EH (cell line): Measurements from ENCODE around the gene PSMA4.
"Not testable (repeated sequence)": the region's sequence is repeated elsewhere in the genome, so short reads cannot be mapped to it uniquely, and the experiment has no call there.

ENCODE experiments used
- DNase-seq: peaks from one replicate; pipeline ENCODE4 v3.0.0-alpha.2; 2015; ENCODE audit warnings: low read depth

PSMA4 gene

DNA sequence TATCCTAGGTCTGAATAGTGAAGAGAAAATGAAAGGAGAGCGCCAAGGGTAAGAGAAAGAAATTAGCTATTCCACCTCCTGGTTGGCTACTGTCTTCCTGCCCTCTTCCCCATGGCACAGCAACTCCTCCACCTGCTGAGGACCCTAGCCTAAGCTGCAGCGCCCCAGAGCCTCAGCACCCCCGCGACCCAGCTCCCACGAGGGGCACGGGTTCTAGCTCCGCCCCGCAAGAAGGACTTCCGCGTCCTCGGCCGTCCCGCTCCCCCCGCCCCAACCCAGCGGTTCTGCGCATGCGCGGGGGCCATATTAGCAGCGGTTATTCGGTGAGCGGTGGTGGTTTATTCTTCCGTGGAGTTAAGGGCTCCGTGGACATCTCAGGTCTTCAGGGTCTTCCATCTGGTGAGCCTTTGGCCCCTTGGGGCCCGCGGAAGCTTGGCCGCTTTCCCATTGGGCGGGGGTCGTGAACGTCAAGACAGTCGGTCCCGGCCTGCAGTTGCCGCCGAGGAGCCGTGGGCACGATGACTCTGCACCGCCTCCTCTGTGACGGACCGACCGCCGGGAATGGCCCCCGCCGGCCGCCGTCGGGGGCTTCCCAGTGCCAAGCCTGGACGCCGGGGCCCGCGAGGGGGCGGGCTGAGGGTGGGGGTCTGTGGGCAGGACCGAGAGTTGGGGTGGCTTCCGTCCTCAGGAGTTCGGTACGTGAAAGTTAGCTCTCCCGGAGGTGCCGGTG is at the start of gene PSMA4:
PSMA4 (plus strand) TSS at position 304 of the 730 bp plus-strand sequence. CDS start 1,484 bp downstream, outside the sequence.
- peak; percentile 86 for DNase-seq

- peak; percentile 50 for DNase-seq
These were observed 47.4 kb upstream of the PSMA4 start for GRCh38 chr15:78492872-78493271.

- no peak for DNase-seq
These were observed 38.4 kb upstream of the PSMA4 start for GRCh38 chr15:78501857-78502256.

DNA sequence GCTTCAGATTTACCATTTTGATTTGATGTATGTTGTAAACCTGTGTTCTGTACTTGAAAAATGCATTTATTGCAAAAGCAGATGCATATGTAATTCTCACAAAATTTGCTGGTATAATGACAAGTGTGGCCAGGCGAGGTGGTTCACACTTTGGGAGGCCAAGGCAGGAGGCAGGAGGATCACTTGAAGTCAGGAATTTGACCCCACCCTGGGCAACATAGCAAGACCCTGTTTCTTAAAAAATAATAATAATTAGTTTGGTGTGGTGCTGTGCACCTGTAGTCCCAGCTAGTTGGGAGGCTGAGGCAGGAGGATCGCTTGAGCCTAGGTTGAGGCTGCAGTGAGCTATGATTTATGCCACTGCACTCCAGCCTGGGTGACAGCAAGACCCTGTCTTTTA is 37.6 kb upstream of the PSMA4 start:
- no peak for DNase-seq

- peak; percentile 99 for DNase-seq
These were observed 33.0 kb upstream of the PSMA4 start, which contains the start of gene HYKK for GRCh38 chr15:78506971-78507830. Gene HYKK, plus strand, starts transcription at chr15:78507577. Its CDS starts 5,512 bp downstream, at chr15:78513089.

DNA sequence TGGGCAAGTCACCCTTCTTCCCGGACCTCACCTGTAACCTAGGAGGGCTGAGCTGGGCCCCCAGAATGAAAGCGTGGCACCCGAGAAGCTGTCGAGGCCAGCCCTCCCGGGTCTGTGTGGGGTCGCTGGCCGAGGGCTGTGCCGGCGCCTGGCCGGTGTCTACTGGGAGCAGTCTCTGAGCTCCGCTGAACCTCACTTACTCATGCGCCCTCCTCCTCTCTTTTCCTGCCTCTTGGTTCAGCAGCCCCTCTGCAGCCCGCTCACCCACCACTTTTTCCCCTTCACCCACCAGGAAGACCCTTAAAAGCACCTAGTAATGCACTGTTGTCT is 32.4 kb upstream of the PSMA4 start:
- DNase-seq, result no peak

DNA sequence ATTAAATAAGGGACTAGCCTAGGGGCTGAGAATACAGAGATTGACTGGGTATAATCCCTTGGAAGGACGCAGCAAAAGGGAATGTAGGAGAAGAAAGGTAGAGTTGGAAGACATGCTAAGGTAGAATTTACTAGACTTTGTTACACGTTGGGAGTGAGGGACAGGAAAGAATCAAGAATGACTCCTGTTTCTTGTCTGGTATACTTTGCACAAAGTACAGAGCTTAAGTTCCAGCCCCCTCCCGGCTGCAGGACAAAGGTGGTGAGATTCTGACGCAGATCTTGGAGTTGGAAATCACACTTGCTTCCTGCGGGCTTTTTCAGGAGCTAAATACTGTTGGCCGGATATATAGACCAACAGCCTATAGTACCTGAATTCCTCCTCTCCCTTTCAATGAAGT is 32.0 kb upstream of the PSMA4 start:
- DNase-seq, result no peak

GRCh38 chr15:78509726-78510312 is 30.4 kb upstream of the PSMA4 start:
- no peak for DNase-seq

- not testable (repeated sequence) for DNase-seq
These were observed 20.2 kb upstream of the PSMA4 start for GRCh38 chr15:78520035-78520434.

DNA sequence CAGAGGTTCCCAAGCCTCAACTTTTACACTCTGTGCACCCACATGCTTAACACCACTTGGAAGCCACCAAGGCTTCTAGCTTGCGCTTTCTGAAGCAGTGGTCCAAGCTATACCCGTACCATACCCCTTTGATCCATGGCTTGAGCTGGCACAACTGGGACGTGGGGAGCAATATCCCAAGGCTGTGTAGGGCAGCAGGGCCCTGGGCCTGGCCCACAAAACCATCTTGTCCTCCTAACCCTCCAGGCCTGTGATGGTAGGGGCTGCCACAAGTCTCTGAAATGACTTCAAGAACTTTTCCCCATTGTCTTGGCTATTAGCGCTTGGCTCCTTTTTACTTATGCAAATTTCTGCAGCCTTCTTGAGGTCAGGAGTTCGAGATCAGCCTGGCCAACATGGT is 16.0 kb upstream of the PSMA4 start:
- DNase-seq, result no peak

DNA sequence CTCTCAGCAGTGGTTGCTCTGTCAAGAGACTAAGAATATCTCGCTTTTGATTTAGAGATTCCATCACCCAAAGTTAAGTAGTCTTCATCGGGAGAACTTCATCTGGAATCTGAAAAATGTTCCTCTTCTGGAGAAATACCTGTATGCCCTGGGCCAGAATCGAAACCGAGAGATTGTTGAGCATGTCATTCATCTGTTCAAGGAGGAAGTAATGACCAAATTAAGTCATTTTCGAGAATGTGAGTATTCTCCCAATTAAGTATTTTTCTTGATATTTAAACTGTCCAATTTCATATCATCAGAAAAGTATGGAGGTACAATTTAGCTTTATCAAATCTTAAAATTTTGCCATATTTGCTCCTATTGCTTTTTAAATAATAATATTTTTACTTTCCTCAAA is 12.9 kb upstream of the PSMA4 start:
- DNase-seq, result no peak

- no peak for DNase-seq
These were observed 6.9 kb upstream of the PSMA4 start for GRCh38 chr15:78533331-78533730.

DNA sequence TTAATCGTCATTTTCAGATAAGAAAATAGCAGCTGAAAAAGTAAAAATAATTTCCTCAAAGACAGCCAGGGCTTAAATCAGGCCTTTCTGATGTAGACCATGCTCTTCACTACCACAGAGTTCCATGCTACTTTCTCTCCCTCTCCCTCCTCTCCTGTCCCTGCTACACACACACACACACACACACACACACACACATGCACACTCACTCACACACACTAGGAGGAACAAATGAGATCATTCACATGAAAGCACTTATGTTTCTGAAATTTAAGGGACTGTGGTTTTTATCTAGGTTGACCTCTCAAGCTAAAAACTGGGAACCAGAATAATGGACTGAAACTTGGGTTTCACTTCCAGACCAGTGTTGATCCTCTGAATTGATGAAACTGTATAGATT is 4.1 kb upstream of the PSMA4 start:
- DNase-seq, result peak; percentile 7

DNA sequence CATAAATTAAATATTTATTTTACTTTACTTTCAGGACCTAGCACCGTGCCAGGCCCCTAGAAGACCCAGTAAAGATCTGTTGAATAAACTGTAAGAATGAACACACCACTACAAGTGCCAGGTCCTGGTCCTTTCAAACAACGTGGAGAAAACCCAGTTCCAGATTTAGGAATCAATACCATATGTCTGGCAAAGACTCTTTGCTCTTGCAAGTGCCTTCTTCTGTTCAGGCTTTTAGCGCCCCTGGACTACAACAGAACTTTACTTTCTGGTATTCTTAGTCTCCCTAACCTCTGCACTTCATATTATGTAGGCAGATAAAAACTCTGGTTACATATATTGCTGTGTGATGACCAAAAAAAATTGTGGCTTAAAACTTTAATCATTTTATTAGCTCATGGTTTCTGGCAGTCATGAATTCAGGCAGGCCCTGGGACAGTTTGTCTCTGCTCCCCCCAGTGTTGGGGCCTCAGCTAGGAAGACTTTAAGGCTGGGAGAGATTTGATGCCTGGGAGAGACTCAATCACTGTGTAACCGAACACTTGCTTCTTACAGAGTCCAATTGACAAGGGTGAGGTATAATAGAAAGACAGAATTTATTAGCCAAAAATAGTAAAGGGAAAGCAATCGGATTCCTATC is 2.9 kb upstream of the PSMA4 start:
- DNase-seq, result no peak

DNA sequence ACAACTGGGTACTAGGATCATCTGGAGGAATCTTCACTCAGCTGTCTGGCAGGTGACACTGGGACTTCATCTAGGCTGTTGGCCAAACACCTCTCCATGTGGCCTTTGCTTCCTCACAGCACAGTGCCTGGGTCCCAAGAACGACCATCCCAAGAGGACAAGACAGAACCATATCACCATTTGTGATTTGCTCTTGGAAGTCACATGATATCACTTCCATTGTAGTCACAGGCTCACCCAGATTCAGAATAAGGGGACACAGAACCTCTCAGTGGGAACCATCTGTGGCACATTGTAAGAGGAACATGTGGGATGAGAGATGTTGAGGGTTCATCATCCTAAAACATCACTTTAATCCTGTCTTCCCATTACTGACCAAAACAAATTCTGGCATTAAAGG is 1.9 kb upstream of the PSMA4 start:
- DNase-seq, result no peak

- DNase-seq, result not testable (repeated sequence)
These were observed 642 bp upstream of the PSMA4 start for GRCh38 chr15:78539464-78540140.

- DNase-seq, result peak; percentile 28
These were observed 863 bp downstream of the PSMA4 start for GRCh38 chr15:78540871-78541743.

DNA sequence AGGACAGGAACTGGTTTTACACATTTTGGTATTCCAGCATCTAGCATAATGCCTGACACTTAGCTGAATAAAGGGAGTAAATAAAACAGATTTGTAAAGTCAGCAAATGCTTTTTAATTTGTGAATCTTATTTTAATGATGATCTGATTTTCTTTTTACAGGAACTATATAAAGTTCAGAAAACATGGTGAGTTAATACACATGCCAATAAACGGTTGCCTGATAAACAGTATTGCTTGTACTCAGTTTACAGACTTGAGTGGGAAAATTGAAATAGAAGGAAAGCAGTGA is 1.4 kb downstream of the PSMA4 start:
- DNase-seq, result no peak

- DNase-seq, result no peak
These were observed 2.4 kb downstream of the PSMA4 start for GRCh38 chr15:78542647-78543046.

DNA sequence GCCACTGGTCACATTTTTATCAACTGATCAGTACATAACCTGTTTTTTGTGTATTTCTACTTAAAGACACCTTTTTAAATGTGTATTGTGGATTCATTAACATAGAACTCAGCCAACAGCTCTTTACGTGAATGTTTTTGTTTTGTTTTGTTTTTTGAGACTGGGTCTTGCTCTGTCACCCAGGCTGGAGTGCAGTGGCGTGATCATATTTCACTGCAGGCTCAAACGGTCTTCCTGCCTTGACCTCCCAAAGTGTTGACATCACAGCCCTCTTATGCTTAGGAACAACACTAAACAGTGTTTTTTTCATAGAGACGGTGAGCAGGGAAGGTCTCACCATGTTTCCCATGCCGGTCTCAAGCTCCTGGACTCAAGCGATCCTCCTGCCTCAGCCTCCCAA is 9.9 kb downstream of the PSMA4 start:
- DNase-seq, result no peak

DNA sequence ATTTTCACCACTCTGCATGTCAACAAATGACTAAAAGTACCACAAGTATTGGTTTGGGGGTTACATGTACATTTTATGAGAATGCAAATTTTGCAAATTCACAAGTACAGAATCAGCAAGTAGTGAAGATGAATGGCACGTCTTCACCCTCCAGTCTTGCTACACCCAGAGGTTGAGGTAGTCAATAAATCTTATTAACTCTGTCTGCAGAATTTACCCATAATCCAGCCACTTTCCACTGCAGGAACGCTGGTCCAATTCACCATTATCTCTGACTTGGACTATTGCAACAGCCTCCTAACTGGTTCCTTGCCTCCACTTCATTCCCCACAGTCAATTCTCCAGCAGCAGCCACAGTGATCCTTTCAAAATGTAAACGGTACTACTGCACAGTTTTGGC is 10.6 kb downstream of the PSMA4 start:
- no peak for DNase-seq
